Aorta (tissue), 5 donors: ENCODE results near the gene CCNA2. TPM values are rescaled to one million over a fixed set of nuclear protein-coding genes. Genes with fewer than 3 reads are reported as not detected.
A peak's percentile ranks its signal among the peaks of the same experiment; 100 is the strongest.

Experiments
- ATAC-seq: fragments of 200-7000 bp; cut with Tn5 transposase; one replicate; pipeline ENCODE4 v1.9.1; 2022; ENCODE audit warnings: moderate library complexity; ENCODE audit not compliant: low FRiP score
- DNase-seq, 2 donors: peaks; one replicate each; pipeline ENCODE4 v3.0.0-alpha.2; 2020
- H3K27ac ChIP-seq, 2 donors: one replicate each; pipeline ENCODE4 v1.5.1; 2013; ENCODE audit warnings: low read length in 2 of 2, mild to moderate bottlenecking in 2 of 2, moderate library complexity in 2 of 2, control low read depth in 1 of 2, inconsistent platforms in 1 of 2, low read depth in 1 of 2
- H3K27me3 ChIP-seq, 2 donors: one replicate each; pipeline ENCODE4 v1.6.1; 2013; ENCODE audit warnings: control low read depth in 1 of 2, low read length in 1 of 2, mild to moderate bottlenecking in 1 of 2, moderate library complexity in 1 of 2; ENCODE audit not compliant: insufficient read depth in 2 of 2, control insufficient read depth in 1 of 2
- H3K36me3 ChIP-seq, 2 donors: one replicate each; pipeline ENCODE4 v1.6.1; 2013; ENCODE audit warnings: control low read depth in 1 of 2, low read length in 1 of 2, mild to moderate bottlenecking in 1 of 2; ENCODE audit not compliant: insufficient read depth in 2 of 2, control insufficient read depth in 1 of 2
- H3K4me1 ChIP-seq, 2 donors: one replicate each; pipeline ENCODE4 v1.6.1; 2013; ENCODE audit warnings: low read length in 2 of 2, control low read depth in 1 of 2, mild to moderate bottlenecking in 1 of 2, moderate library complexity in 1 of 2; ENCODE audit not compliant: insufficient read depth in 2 of 2, control insufficient read depth in 1 of 2
- H3K4me3 ChIP-seq, 2 donors: one replicate each; pipeline ENCODE4 v1.5.1; 2013; ENCODE audit warnings: low read length in 2 of 2, control low read depth in 1 of 2, mild to moderate bottlenecking in 1 of 2
- H3K9me3 ChIP-seq: one replicate; pipeline ENCODE4 v1.6.1; 2013; ENCODE audit warnings: mild to moderate bottlenecking, low read length; ENCODE audit not compliant: control insufficient read depth
- WGBS, 2 donors: extraction: QIAGEN DNeasy Blood & Tissue Kit; methylation state at CpG; one replicate each; pipeline ENCODE4 v1.1.7; 2013; 5-methylcytosine and 5-hydroxymethylcytosine counted together
- intact Hi-C, 2 donors: fragments of 100-400 bp; cut with DNase I; formaldehyde crosslinking; loops; one replicate each; pipeline versions ENCODE4 v1.14.2 to v1.15.0; 2022
- polyA plus RNA-seq, 2 donors: library from polyadenylated mRNA; stranded (reverse); fragments of 200-250 nt; gene quantifications; one replicate each; pipeline ENCODE4 v1.2.3, GENCODE V29; 2013
- total RNA-seq, 2 donors: library from RNA; stranded (reverse); fragmentation: NEBNext Ultra II Directional; extraction: Animal tissue kit (Norgen Biotek cat#: 25700); gene quantifications; one replicate each; pipeline ENCODE4 v1.2.1, GENCODE V29; 2021
- donor health status: healthy with polysubstance abuse.
- donor health status: Bipolar disorder and iron deficiency.
- donor health status: DM: no; HTN: no; CAD: no.
- donor health status: DM: no; HTN: no; CAD: no.
- donor health status: DM: yes; HTN: yes; CAD: no.

CCNA2 gene
- total and polyA plus RNA-seq, 4 donors, result 0.56 to 2.6 (median 1.6) TPM

DNA sequence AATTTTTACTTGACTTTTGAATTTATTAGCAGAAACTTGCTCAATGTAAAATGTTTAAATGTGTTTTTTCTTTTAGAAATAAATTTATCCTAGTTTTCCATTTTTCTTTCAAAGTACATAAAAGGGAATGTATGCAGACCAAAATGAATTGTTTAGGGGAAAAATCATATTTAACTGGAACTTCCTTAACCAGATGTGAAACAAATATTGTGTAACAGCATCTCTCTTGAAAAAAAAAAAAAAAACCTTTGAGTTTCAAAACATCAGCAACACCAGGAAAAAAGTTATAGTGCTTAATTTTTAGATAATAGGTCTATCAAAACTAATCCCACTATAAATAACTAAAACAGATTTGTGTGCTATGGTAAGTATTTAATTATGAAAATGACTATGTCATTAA is 14.5 kb upstream of the CCNA2 start:
- no peaks in the 10 kb centered on the region for H3K9me3 ChIP-seq
- intact Hi-C loops, result no loop called here
- H3K4me3 ChIP-seq, result no peak overlapping the region
- DNase-seq (no peak), ATAC-seq (no peak)
- peaks cover 0 to 3% of the 10 kb centered on the region in 2 donors for H3K36me3 ChIP-seq
- H3K4me1 ChIP-seq, result no peaks in the 10 kb centered on the region
- H3K27ac ChIP-seq, result no peak overlapping the region
- no peaks in the 10 kb centered on the region for H3K27me3 ChIP-seq

DNA sequence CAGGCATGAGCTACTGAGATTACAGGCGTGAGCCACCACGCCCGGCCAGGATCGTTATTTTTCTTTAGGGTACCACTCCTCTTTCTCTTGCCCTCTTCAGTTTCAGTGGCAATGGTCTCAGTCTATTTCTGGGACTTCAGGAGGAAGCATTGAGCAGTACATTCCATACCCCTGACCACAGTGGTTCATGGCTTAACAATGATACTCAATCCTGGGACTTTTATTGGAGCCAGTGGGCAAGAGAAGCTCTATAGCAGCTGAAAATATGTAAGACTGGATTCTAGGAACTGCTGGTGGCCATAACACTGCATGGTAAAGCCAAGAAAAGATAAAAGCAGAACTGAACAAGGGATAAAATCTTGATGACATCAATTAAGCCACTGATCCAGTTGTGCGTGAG is 5.8 kb upstream of the CCNA2 start:
- Histone ChIP-seq H3K4me3 (no peak overlapping the region), H3K36me3 (no peaks in the 10 kb centered on the region), H3K4me1 (no peaks in the 10 kb centered on the region), H3K27ac (no peak overlapping the region), H3K9me3 (no peaks in the 10 kb centered on the region), H3K27me3 (no peaks in the 10 kb centered on the region)
- ATAC-seq (no peak), DNase-seq (no peak)
- intact Hi-C loops, result no loop called here
- 88 to 100% methylated on average over 5 of the region's 5 CpGs for WGBS, 2 donors

DNA sequence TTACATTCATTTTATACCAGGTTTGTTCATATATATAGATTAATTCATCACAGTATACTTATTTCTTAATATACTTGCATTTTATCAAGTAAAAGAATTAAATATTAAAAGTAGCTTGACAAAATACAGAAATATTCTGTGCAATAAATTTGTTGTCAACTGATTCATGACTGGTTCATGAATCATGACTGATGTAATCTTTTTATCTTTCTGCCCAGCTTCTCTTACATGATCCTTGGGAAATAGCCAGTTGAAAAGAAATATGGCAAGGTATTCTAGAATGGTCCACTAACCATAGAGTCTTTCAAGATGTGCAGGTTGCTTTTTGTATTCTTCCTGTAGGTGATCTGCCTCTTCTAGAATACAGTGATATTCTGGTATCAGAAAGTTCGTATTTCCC is 4.2 kb upstream of the CCNA2 start:
- DNase-seq (no peak), ATAC-seq (no peak)
- no peaks in the 10 kb centered on the region for H3K4me1 ChIP-seq
- H3K36me3 ChIP-seq, result no peaks in the 10 kb centered on the region
- no peak overlapping the region for H3K4me3 ChIP-seq
- H3K27ac ChIP-seq, result no peak overlapping the region
- intact Hi-C loops, result no loop called here
- 92 to 95% methylated on average over 1 of the region's 1 CpG for WGBS, 2 donors
- no peaks in the 10 kb centered on the region for H3K27me3 ChIP-seq
- no peaks in the 10 kb centered on the region for H3K9me3 ChIP-seq

DNA sequence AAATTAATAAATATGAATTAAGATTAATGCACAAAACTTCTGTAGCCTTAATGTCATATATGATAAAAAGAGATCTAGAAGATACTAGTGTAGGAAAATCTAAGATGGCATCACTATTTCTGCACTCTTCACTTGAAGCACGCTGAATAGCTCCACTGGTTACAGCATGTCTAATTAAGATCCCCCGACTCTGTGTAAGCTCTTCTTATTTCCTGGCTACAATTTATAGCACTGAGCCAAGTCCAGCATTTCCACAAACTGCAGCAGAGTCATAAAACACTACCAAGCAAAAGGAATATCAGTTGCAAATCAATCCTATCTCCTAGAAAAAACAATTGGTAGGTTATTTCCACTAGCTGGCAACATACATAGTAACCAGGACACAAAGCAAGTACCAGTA is 1.3 kb upstream of the CCNA2 start:
- Histone ChIP-seq H3K27me3 (no peaks in the 10 kb centered on the region), H3K27ac (no peak overlapping the region), H3K4me3 (no peak overlapping the region), H3K4me1 (no peaks in the 10 kb centered on the region), H3K36me3 (no peaks in the 10 kb centered on the region), H3K9me3 (no peaks in the 10 kb centered on the region)
- 35 to 37% methylated on average over 2 of the region's 2 CpGs for WGBS, 2 donors
- ATAC-seq (no peak), DNase-seq (no peak)
- intact Hi-C loops, result loop anchor here (1.0 to 5.0 kb wide), 2 partner anchors 42 to 45 kb away; partner anchors contain the start of gene BBS7 (in 1 of the 2)

DNA sequence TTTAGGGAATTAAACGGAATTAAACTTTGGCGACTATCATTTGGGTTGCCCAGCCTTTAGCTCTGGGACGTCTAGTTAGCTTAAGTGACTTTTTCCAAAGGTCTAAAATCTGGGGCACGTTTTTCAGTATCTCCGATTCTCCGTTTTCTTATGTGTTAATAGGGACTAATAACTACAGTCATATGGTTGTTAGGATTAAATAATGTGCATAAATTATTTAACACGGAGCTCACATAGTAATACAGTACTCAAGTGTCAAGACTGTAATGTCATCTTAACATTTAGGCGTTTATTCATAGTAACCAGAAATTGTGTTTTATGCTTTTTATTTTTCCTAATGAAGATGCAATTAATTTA is 466 bp upstream of the CCNA2 start:
- no peak for ATAC-seq
- intact Hi-C loops, result loop anchor here (1.0 to 5.0 kb wide), 2 partner anchors 43 to 46 kb away; partner anchors contain the start of gene BBS7 (in 1 of the 2)
- H3K4me1 ChIP-seq, result no peaks in the 10 kb centered on the region
- peak overlapping the region; percentile 47 to 61 for H3K4me3 ChIP-seq
- no peaks in the 10 kb centered on the region for H3K27me3 ChIP-seq
- WGBS, 2 donors, result 2 to 3% methylated on average over 8 of the region's 8 CpGs
- H3K36me3 ChIP-seq, result no peaks in the 10 kb centered on the region
- no peak for DNase-seq
- H3K9me3 ChIP-seq, result no peaks in the 10 kb centered on the region
- H3K27ac ChIP-seq, result no peak overlapping the region

DNA sequence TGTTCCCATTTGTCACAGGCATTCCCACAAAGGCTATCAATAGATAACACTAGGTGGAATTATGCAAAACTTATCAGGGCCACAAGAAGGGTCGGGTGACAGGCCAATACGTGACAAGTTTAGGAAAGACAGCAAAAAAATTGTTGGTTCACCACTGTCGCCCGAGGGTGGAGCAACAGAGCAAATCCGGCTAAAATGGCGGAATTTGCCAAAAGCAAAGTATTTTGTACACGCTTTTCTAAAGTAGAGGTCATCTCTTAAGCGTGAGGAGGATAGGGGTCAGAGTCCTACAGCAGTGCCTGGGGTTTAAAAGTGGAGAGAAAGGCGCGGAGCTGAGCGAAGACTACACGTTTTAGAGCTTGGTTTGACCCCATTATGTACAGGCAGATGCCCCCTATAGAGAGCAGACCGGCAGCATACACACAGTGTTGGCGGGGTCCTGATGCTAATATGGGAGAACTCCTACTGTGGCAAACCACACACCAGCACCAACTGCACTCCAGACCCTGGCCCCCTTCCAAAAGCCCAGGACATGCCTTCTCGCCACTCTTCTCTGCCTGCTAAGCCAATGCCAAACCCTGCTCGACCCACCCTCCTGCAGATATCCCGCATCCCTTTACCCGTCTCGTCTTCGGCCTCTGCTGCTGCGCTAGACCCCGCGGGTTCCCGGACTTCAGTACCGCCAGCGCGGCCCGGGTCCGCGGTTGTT is 733 bp downstream of the CCNA2 start:
- peak overlapping the region; percentile 12 to 32 for H3K4me3 ChIP-seq
- H3K36me3 ChIP-seq, result no peaks in the 10 kb centered on the region
- no peaks in the 10 kb centered on the region for H3K27me3 ChIP-seq
- intact Hi-C loops, result loop anchor here in 1 of 2 donors (5.0 kb wide), 1 partner anchor 44 kb away; no protein-coding TSS in a partner anchor
- 0 to 1% methylated on average over 30 of the region's 30 CpGs for WGBS, 2 donors
- H3K27ac ChIP-seq, result no peak overlapping the region
- H3K9me3 ChIP-seq, result no peaks in the 10 kb centered on the region
- ATAC-seq, result peak; percentile 27
- H3K4me1 ChIP-seq, result no peaks in the 10 kb centered on the region
- DNase-seq, result no peak

DNA sequence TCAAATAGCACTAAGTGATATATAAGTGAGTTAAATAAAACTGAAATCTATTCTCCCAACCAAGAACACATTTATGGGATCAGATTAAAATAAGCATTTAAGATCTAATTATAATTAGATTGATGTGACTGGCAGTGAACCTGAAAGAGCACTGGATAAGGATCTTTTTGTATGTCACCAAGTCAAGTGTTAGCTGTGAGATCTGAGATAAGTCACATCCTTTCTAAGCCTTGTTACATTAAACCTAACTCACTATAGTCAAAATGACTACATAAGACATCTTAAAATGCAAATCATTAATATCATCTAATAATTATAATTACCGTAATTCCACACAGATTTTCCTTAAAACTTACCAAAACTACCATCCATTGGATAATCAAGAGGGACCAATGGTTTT is 1.6 kb downstream of the CCNA2 start:
- 68 to 82% methylated on average over 1 of the region's 1 CpG for WGBS, 2 donors
- intact Hi-C loops, result loop anchor here in 1 of 2 donors (5.0 kb wide), 1 partner anchor 45 kb away; no protein-coding TSS in a partner anchor

DNA sequence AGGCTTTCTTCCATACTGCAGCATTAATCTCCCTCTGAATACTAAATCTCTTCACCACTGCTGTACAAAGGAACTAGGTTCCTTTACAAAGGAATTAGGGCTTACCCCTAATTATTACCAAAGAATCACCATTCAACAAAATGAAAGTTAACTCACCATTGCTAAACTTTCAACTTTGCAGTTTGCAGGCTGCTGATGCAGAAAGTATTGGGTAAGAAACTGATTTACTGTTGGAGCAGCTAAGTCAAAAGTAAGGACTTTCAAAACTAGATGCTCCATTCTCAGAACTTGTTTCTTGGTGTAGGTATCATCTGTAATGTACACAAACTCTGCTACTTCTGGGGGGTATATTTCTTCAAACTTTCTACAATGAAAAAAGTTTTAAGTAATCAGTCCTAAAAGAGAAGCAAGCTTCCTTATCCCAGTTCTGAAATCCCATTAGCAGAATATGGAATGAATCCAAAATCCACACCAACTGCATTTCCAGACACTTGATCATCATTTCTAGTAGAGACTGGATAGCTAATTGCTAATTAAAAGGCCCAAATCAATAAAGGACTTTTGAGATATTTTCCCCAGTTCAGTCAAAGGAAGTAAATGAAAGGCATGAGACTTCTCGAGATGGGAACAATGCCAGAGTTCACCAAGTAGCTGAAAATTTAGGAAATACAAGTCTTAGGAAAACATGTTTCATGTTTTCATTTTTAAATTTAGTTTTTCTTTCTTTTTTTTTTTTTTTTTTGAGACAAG is 4.3 kb downstream of the CCNA2 start:
- 10 to 20% methylated on average over 1 of the region's 1 CpG for WGBS, 2 donors
- intact Hi-C loops, result no loop called here
- Histone ChIP-seq H3K4me3 (no peak overlapping the region), H3K27me3 (no peaks in the 10 kb centered on the region), H3K27ac (peak overlapping the region in 1 of 2 donors; percentile 43), H3K36me3 (peaks cover 0 to 4% of the 10 kb centered on the region in 2 donors), H3K4me1 (no peaks in the 10 kb centered on the region), H3K9me3 (no peaks in the 10 kb centered on the region)
- ATAC-seq (no peak), DNase-seq (no peak)

More for the DNA sequence above, 1.6 kb downstream of the CCNA2 start:
- DNase-seq (no peak), ATAC-seq (no peak)
- H3K36me3 ChIP-seq, result peaks cover 0 to 2% of the 10 kb centered on the region in 2 donors
- H3K27me3 ChIP-seq, result no peaks in the 10 kb centered on the region
- no peaks in the 10 kb centered on the region for H3K4me1 ChIP-seq
- no peak overlapping the region for H3K27ac ChIP-seq
- no peak overlapping the region for H3K4me3 ChIP-seq
- H3K9me3 ChIP-seq, result no peaks in the 10 kb centered on the region

DNA sequence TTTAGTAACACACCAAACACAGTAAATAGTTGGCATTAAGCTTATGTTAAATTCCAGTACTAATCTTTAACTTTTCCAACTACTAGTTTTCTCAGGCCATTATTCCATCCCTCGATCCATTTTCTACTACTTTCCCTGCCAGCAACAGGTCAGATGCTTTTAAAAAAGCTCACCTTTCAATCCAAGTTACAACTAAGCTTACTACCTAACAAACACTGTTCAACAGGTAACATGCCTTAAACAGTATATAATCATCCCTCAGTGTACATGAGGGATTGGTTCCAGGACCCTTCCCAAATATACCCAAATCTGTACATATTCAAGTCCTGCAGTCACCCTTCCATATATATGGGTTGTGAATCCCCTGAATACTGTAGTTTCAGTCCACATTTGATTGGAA is 5.5 kb downstream of the CCNA2 start:
- 39 to 53% methylated on average over 1 of the region's 1 CpG for WGBS, 2 donors
- no peak overlapping the region for H3K27ac ChIP-seq
- no peak overlapping the region for H3K4me3 ChIP-seq
- peaks cover 0 to 4% of the 10 kb centered on the region in 2 donors for H3K36me3 ChIP-seq
- no peaks in the 10 kb centered on the region for H3K4me1 ChIP-seq
- DNase-seq (no peak), ATAC-seq (no peak)
- intact Hi-C loops, result no loop called here
- H3K27me3 ChIP-seq, result no peaks in the 10 kb centered on the region
- H3K9me3 ChIP-seq, result no peaks in the 10 kb centered on the region
